ENCODE results near the gene ERC1.

The ERC1 gene

GRCh38 chr12:1435456-1435855 lies 444.4 kb downstream of the ERC1 start:
- no peak for DNase-seq (ENCODE audit: low read depth in 3 of 3)

- DNase-seq (ENCODE audit: low read depth in 3 of 3), result no peak
Observed at GRCh38 chr12:1436015-1436414, 445.0 kb downstream of the ERC1 start.

- no peak for DNase-seq (ENCODE audit: low read depth in 3 of 3)
Observed at GRCh38 chr12:1436981-1437380, 446.0 kb downstream of the ERC1 start.

- no peak for DNase-seq (ENCODE audit: low read depth in 3 of 3)
Observed at GRCh38 chr12:1439201-1439600, 448.2 kb downstream of the ERC1 start.

GRCh38 chr12:1439687-1440086 lies 448.7 kb downstream of the ERC1 start:
- no peak for DNase-seq (ENCODE audit: low read depth in 3 of 3)

- no peak for DNase-seq (ENCODE audit: low read depth in 3 of 3)
Observed at GRCh38 chr12:1443421-1444141, 452.6 kb downstream of the ERC1 start.

- no peak for DNase-seq (ENCODE audit: low read depth in 3 of 3)
Observed at GRCh38 chr12:1444142-1444516, 453.1 kb downstream of the ERC1 start.

- DNase-seq (ENCODE audit: low read depth in 3 of 3), result no peak
Observed at GRCh38 chr12:1445807-1446206, 454.8 kb downstream of the ERC1 start.

- no peak for DNase-seq (ENCODE audit: low read depth in 3 of 3)
Observed at GRCh38 chr12:1448336-1448735, 457.3 kb downstream of the ERC1 start.

- DNase-seq (ENCODE audit: low read depth in 3 of 3), result no peak
Observed at GRCh38 chr12:1453810-1454209, 462.8 kb downstream of the ERC1 start.

GRCh38 chr12:1456885-1457284 lies 465.9 kb downstream of the ERC1 start:
- DNase-seq (ENCODE audit: low read depth in 3 of 3), result no peak

- no peak for DNase-seq (ENCODE audit: low read depth in 3 of 3)
Observed at GRCh38 chr12:1457901-1458300, 466.9 kb downstream of the ERC1 start.

- no peak for DNase-seq (ENCODE audit: low read depth in 3 of 3)
Observed at GRCh38 chr12:1459339-1459738, 468.3 kb downstream of the ERC1 start.

- no peak for DNase-seq (ENCODE audit: low read depth in 3 of 3)
Observed at GRCh38 chr12:1463073-1463905, 472.3 kb downstream of the ERC1 start.

- no peak for DNase-seq (ENCODE audit: low read depth in 3 of 3)
Observed at GRCh38 chr12:1464925-1465324, 473.9 kb downstream of the ERC1 start.

GRCh38 chr12:1465990-1466389 lies 475.0 kb downstream of the ERC1 start:
- no peak for DNase-seq (ENCODE audit: low read depth in 3 of 3)

- DNase-seq (ENCODE audit: low read depth in 3 of 3), result no peak
Observed at GRCh38 chr12:1466481-1467154, 475.6 kb downstream of the ERC1 start.

- no peak for DNase-seq (ENCODE audit: low read depth in 3 of 3)
Observed at GRCh38 chr12:1467710-1468109, 476.7 kb downstream of the ERC1 start.

GRCh38 chr12:1469070-1469469 lies 478.0 kb downstream of the ERC1 start:
- no peak for DNase-seq (ENCODE audit: low read depth in 3 of 3)

GRCh38 chr12:1470051-1470450 lies 479.0 kb downstream of the ERC1 start:
- no peak for DNase-seq (ENCODE audit: low read depth in 3 of 3)

- no peak for DNase-seq (ENCODE audit: low read depth in 3 of 3)
Observed at GRCh38 chr12:1471224-1471623, 480.2 kb downstream of the ERC1 start.

GRCh38 chr12:1473418-1473817 lies 482.4 kb downstream of the ERC1 start:
- DNase-seq (ENCODE audit: low read depth in 3 of 3), result no peak
